H1 (cell line): ENCODE results near the gene FLOT1. TPM values are rescaled to one million over a fixed set of nuclear protein-coding genes. Genes with fewer than 3 reads are reported as not detected.

Experiments
- CBX5 ChIP-seq: fragments of 300-800, 300-1000 bp; sonication (generic); IDR thresholded peaks from 2 replicates; pipeline ENCODE4 v1.7.1; 2016; ENCODE audit warnings: antibody characterized with exemption, low read length, low read depth
- polyA plus RNA-seq, 7 experiments: library from polyadenylated mRNA; depleted of rRNA in 3 of 7; stranded (reverse) in 5 of 7; unstranded in 2 of 7; fragments of >200 nt in 5 of 7; fragments of 200-250 nt in 2 of 7; gene quantifications; 1 replicate in 5 of 7; 2 replicates in 1 of 7; 4 replicates in 1 of 7; pipeline versions ENCODE4 v1.2.1 to v1.2.3, GENCODE V29; 2011 to 2013; ENCODE audit warnings: missing spikeins in 2 of 7, mixed read lengths in 2 of 7
- total RNA-seq: library from RNA; stranded (reverse); fragmentation: NEBNext Ultra II Directional; extraction: Animal tissue kit (Norgen Biotek cat#: 25700); gene quantifications from 2 replicates; pipeline ENCODE4 v1.2.1, GENCODE V29; 2021
- TF ChIP-seq, protein P1 (sequence below): IDR thresholded peaks from 2 replicates; pipeline ENCODE4 v1.6.1; 2012; ENCODE audit warnings: low read length, inconsistent platforms

FLOT1 gene
- total and polyA plus RNA-seq, 2 of the 8 experiments (the other 6 are each of a cell fraction or from before 2014, with no cell fraction given): 87.5 to 88.1 TPM

DNA sequence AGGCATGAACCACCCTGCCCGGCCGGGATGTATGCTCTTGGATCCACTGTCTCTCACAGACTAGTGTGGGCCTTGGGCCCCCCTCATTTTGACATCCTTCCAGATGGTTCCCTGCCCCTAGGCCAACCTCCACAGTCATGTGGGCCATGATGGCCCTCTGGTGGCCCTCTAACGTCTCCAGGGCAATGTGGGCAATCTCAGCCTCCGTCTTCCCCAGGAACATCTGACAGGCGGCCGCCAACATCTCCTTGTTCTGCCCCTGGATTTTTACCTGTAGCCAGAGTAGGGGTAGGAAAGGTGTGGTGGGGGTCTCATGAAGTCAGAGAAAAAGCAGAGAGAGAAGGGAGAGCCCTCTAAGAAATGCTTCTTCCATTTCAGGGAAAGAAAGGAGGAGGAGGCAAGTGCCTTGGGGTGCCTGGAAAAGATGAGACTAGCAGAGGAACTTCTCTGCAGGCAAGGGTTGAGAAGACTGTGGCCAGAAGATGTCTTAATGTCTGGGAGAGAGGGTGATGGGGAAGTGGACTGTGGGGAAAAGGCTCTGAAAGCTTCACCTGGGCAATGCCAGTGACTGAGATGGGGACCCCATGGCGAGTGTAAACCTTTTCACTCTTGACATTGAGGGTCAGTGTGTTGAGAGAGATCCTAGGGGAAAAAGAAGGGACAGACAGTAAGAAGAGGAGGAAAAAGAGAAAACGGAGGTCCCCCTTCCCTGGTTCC, 1.3 kb downstream of the FLOT1 start (continued):
- TF ChIP-seq, protein P1, sequence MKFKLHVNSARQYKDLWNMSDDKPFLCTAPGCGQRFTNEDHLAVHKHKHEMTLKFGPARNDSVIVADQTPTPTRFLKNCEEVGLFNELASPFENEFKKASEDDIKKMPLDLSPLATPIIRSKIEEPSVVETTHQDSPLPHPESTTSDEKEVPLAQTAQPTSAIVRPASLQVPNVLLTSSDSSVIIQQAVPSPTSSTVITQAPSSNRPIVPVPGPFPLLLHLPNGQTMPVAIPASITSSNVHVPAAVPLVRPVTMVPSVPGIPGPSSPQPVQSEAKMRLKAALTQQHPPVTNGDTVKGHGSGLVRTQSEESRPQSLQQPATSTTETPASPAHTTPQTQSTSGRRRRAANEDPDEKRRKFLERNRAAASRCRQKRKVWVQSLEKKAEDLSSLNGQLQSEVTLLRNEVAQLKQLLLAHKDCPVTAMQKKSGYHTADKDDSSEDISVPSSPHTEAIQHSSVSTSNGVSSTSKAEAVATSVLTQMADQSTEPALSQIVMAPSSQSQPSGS: no peak
- no peak for TF ChIP-seq CBX5
